HG03175 (cell line): ENCODE measurements around the gene FASTKD2.

Experiments
- ATAC-seq: cut with Tn5 transposase; IDR thresholded peaks from one replicate; pipeline ENCODE4 v1.9.1; 2021; ENCODE audit warnings: mild to moderate bottlenecking, moderate library complexity; ENCODE audit not compliant: unreplicated experiment

FASTKD2 gene

DNA sequence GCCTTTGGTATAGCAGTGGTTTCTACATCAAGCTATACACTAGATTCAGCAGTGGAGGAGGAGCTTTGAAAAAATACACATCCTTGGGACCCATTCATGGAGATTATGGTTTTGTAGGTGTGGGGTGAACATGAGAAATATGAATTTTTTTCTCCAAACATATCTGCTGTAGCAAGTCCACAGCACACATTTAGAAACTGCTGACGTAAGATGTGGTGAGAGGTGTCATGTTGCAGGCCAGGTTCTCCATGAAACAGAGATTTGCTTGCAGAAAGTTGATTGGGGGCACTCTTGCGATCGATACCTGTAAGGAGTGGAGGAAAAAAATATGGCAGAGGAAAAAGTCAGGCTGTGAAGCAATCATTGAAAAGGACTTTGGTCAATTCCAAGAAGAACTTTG is 67.9 kb downstream of the FASTKD2 start:
- no peak for ATAC-seq

DNA sequence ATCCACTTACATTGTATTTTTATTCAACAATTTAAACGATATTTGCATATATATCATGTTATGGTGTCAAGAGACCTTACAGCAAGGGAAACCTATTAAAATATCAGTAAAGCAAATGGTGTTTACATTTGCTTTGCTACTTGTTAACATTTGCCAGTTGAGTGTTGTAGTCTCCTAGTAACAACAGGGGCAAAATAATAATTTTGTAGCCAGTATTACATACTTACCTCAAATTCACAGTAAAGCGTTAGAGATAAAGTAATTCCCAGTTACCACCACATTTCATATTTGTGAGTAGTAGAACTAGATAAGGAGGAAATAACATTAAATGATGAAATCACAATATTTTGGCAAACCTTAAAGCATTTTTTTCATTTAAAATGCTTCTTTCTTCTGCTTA is 71.3 kb downstream of the FASTKD2 start:
- no peak for ATAC-seq

DNA sequence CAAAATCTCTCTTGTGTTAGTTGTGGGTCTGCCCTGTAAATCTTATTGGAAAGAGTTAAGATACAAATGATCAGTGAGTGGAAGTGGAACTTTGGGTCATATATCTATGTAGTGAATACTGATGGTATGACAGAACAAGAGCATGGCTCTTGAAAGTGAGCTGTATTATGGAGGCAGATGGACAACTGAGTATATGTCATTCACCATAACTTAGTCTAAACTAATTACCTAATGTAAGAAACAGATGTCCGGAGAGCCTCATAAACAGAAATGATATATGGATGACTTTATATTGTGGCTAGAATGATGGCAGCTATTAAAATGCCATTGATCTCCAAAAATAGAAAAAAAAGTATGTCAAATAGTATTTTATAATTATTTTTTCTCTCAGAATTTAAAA is 72.4 kb downstream of the FASTKD2 start:
- no peak for ATAC-seq

DNA sequence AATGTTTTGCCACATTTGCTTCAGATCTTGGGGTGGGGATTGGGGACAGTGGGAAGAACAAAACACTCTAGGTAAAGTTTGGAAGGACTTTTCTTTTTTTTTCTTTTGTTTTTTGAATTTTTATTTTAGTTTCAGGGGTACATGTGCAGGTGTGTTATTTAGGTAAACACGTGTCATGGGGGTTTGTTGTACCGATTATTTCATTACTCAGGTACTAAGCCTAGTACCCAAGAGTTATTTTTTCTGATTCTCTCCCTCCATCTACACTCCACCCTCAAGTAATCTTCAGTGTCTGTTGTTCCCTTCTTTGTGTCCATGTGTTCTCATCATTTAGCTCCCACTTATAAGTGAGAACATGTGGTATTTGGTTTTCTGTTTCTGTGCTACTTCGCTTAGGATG is 73.3 kb downstream of the FASTKD2 start:
- no peak for ATAC-seq

DNA sequence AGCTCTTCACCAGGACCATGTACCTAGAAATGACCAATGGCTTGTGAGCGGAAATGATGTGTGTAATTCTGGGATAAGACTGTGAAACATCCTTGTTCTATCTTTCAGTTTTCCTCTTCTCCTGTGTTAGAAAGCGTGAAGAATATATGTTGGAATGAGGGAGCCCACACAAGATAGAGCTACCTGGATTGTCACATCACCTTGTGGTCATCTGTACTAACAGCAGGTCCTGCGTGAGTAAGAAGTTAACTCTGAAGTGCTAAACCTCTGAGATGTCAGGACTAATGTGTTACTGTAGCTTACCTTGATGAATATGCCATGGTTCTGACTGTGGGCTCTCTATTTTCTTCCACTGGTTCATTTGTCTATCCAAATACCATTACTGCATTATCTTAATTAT is 75.6 kb downstream of the FASTKD2 start:
- no peak for ATAC-seq
